ENCODE results near the gene MRPL41.
"Not testable (repeated sequence)": the region's sequence is repeated elsewhere in the genome, so short reads cannot be mapped to it uniquely, and the experiment has no call there.

MRPL41 gene

GRCh38 chr9:137530331-137530730, 21.3 kb upstream of the MRPL41 start:
- H3K4me3 ChIP-seq (ENCODE audit: low read depth, low read length) = no peak overlapping the region
- no peak for TF ChIP-seq CTCF (IDR thresholded peaks at IDR 0.05; ENCODE audit: borderline replicate concordance, insufficient read depth, low read depth, low read length)

GRCh38 chr9:137531099-137531765, 20.4 kb upstream of the MRPL41 start:
- H3K4me3 ChIP-seq (ENCODE audit: low read depth, low read length) = no peak overlapping the region
- TF ChIP-seq CTCF (IDR thresholded peaks at IDR 0.05; ENCODE audit: borderline replicate concordance, insufficient read depth, low read depth, low read length) = no peak

- not testable (repeated sequence) for H3K4me3 ChIP-seq (ENCODE audit: low read depth, low read length)
Observed at GRCh38 chr9:137532891-137533468, 18.7 kb upstream of the MRPL41 start.

- no peak overlapping the region for H3K4me3 ChIP-seq (ENCODE audit: low read depth, low read length)
- peak; percentile 65 for TF ChIP-seq CTCF (IDR thresholded peaks at IDR 0.05; ENCODE audit: borderline replicate concordance, insufficient read depth, low read depth, low read length)
Observed at GRCh38 chr9:137534256-137535119, 17.2 kb upstream of the MRPL41 start.

- H3K4me3 ChIP-seq (ENCODE audit: low read depth, low read length) = no peak overlapping the region
- no peak for TF ChIP-seq CTCF (IDR thresholded peaks at IDR 0.05; ENCODE audit: borderline replicate concordance, insufficient read depth, low read depth, low read length)
Observed at GRCh38 chr9:137535120-137535428, 16.6 kb upstream of the MRPL41 start.

- H3K4me3 ChIP-seq (ENCODE audit: low read depth, low read length) = not testable (repeated sequence)
Observed at GRCh38 chr9:137536594-137537131, 15.0 kb upstream of the MRPL41 start.

GRCh38 chr9:137538058-137538457, 13.6 kb upstream of the MRPL41 start:
- TF ChIP-seq CTCF (IDR thresholded peaks at IDR 0.05; ENCODE audit: borderline replicate concordance, insufficient read depth, low read depth, low read length) = no peak

GRCh38 chr9:137540536-137540935, 11.1 kb upstream of the MRPL41 start:
- no peak overlapping the region for H3K4me3 ChIP-seq (ENCODE audit: low read depth, low read length)
- TF ChIP-seq CTCF (IDR thresholded peaks at IDR 0.05; ENCODE audit: borderline replicate concordance, insufficient read depth, low read depth, low read length) = no peak

More at GRCh38 chr9:137538058-137538457, 13.6 kb upstream of the MRPL41 start:
- H3K4me3 ChIP-seq (ENCODE audit: low read depth, low read length) = no peak overlapping the region
